ENCODE data around the gene ATP13A5. TPM values are rescaled to one million over a fixed set of nuclear protein-coding genes. Genes with fewer than 3 reads are reported as not detected.

The ATP13A5 gene
- total RNA-seq, 1 experiment from 2014 or later: not detected

GRCh38 chr3:193229851-193230420, 148.6 kb downstream of the ATP13A5 start:
- no peaks in the 10 kb centered on the region for H3K9me3 Mint-ChIP-seq
- H2AFZ ChIP-seq (ENCODE audit: low read length): no peak overlapping the region
- H4K5ac ChIP-seq (ENCODE audit: insufficient read length, low read depth, low read length): no peak overlapping the region
- no peaks in the 10 kb centered on the region for H3K36me3 Mint-ChIP-seq (ENCODE audit: insufficient read depth in 1 of 3, low read depth in 3 of 3)
- H2BK12ac ChIP-seq (ENCODE audit: insufficient read length, low read depth, low read length): no peak overlapping the region
- H3K79me2 ChIP-seq (ENCODE audit: insufficient read depth, low read length): no peaks in the 10 kb centered on the region
- no peaks in the 10 kb centered on the region for H3K79me1 ChIP-seq (ENCODE audit: insufficient read depth, low read depth, low read length, poor library complexity, severe bottlenecking)
- H2BK15ac ChIP-seq (ENCODE audit: low read depth, low read length): no peak overlapping the region
- no peaks in the 10 kb centered on the region for H4K20me1 ChIP-seq (ENCODE audit: control insufficient read depth, insufficient read depth, insufficient read length)
- no peak overlapping the region for H4K91ac ChIP-seq (ENCODE audit: insufficient read length, low read depth, low read length)
- no peak overlapping the region for H2BK5ac ChIP-seq (ENCODE audit: insufficient read length, low read length)
- no peak overlapping the region for H3K18ac ChIP-seq (ENCODE audit: insufficient read length, low read depth, low read length)
- no peak overlapping the region for H2BK120ac ChIP-seq (ENCODE audit: low read depth, low read length, poor library complexity, severe bottlenecking)
- no peak overlapping the region for H3K4me3 Mint-ChIP-seq
- H2AK5ac ChIP-seq (ENCODE audit: insufficient read length, low read length): no peak overlapping the region
- no peaks in the 10 kb centered on the region for H3K27me3 Mint-ChIP-seq (ENCODE audit: low read depth)
- H3K14ac ChIP-seq (ENCODE audit: insufficient read depth, low read length): no peak overlapping the region
- H4K8ac ChIP-seq (replicated peaks; ENCODE audit: insufficient read length, low read depth, low read length): no peak overlapping the region
- no peak overlapping the region for H3K4me2 ChIP-seq (ENCODE audit: insufficient read depth, insufficient read length, low read length)
- no peak overlapping the region for H3K9ac ChIP-seq (ENCODE audit: extremely low read depth, insufficient read length, low read length)
- no peaks in the 10 kb centered on the region for H3K23me2 ChIP-seq (ENCODE audit: insufficient read length, low read depth, low read length, poor library complexity, severe bottlenecking)
- no peak for TF ChIP-seq CTCF (conservative IDR thresholded peaks at IDR 0.05)
- no peak overlapping the region for H3K27ac ChIP-seq (ENCODE audit: insufficient read length, low read depth, low read length)
- peaks cover 12% of the 10 kb centered on the region for H3K4me1 ChIP-seq (ENCODE audit: insufficient read depth, low read length)
- no peaks in the 10 kb centered on the region for H3K9me3 ChIP-seq (ENCODE audit: control insufficient read depth, low read depth, low read length)
- no peak overlapping the region for H3T11ph ChIP-seq (ENCODE audit: low read length)
- no peak for DNase-seq
- peaks cover 67 to 74% of the 10 kb centered on the region in 2 experiments for H3K4me1 Mint-ChIP-seq
- H3K56ac ChIP-seq (ENCODE audit: insufficient read length, low read depth, low read length): no peak overlapping the region
- no peak overlapping the region for H3K4ac ChIP-seq (ENCODE audit: low read depth, low read length)
- WGBS (ENCODE audit: extremely low coverage, insufficient read length, low lambda C conversion rate): no CpG with 5 or more reads among the region's 4 CpGs
- H3K23ac ChIP-seq (ENCODE audit: insufficient read length, low read depth, low read length): no peak overlapping the region
- H3K27ac Mint-ChIP-seq: peak overlapping the region in 1 of 3 experiments; percentile 40; a peak in 1 of 7 replicates
- H2BK20ac ChIP-seq (ENCODE audit: low read depth, low read length, poor library complexity, severe bottlenecking): no peak overlapping the region
- H3K27me3 ChIP-seq (ENCODE audit: insufficient read depth, low read length): no peaks in the 10 kb centered on the region
